Measurements from ENCODE around the gene TMEM60.
"Not testable (repeated sequence)": the region's sequence is repeated elsewhere in the genome, so short reads cannot be mapped to it uniquely, and the experiment has no call there.

DNA sequence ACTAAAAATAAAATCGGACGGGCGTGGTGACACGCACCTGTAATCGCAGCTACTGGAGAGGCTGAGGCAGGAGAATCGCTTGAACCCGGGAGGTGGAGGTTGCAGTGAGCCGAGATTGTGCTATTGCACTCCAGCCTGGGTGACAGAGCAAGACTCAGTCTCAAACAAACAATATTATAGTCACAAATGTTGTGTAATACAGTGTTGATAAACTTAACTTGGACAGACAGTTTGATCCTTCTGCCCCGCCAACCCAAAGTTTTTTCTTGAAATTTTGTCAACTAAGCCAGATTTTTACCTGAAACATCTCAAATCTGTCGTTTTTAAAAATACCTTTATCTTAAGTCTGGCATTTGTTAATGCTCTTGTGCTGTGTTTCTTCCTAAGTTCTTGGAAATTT is 13.8 kb downstream of the TMEM60 start:
- TF ChIP-seq, protein P1, sequence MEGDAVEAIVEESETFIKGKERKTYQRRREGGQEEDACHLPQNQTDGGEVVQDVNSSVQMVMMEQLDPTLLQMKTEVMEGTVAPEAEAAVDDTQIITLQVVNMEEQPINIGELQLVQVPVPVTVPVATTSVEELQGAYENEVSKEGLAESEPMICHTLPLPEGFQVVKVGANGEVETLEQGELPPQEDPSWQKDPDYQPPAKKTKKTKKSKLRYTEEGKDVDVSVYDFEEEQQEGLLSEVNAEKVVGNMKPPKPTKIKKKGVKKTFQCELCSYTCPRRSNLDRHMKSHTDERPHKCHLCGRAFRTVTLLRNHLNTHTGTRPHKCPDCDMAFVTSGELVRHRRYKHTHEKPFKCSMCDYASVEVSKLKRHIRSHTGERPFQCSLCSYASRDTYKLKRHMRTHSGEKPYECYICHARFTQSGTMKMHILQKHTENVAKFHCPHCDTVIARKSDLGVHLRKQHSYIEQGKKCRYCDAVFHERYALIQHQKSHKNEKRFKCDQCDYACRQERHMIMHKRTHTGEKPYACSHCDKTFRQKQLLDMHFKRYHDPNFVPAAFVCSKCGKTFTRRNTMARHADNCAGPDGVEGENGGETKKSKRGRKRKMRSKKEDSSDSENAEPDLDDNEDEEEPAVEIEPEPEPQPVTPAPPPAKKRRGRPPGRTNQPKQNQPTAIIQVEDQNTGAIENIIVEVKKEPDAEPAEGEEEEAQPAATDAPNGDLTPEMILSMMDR (conservative IDR thresholded peaks at IDR 0.05; ENCODE audit: low read length): not testable (repeated sequence)
- not testable (repeated sequence) for TF ChIP-seq EZH2phosphoT487 (IDR thresholded peaks at IDR 0.05; ENCODE audit: borderline replicate concordance, low read depth, low read length)

Measured in OCI-LY7 (cell line).